HG02852 (cell line): Measurements from ENCODE around the gene SGCE.
"Not testable (repeated sequence)": the region's sequence is repeated elsewhere in the genome, so short reads cannot be mapped to it uniquely, and the experiment has no call there.

Experiments
- ATAC-seq: cut with Tn5 transposase; IDR thresholded peaks from one replicate; pipeline ENCODE4 v1.9.1; 2021; ENCODE audit warnings: mild to moderate bottlenecking, moderate library complexity; ENCODE audit not compliant: unreplicated experiment

SGCE gene, protein sequence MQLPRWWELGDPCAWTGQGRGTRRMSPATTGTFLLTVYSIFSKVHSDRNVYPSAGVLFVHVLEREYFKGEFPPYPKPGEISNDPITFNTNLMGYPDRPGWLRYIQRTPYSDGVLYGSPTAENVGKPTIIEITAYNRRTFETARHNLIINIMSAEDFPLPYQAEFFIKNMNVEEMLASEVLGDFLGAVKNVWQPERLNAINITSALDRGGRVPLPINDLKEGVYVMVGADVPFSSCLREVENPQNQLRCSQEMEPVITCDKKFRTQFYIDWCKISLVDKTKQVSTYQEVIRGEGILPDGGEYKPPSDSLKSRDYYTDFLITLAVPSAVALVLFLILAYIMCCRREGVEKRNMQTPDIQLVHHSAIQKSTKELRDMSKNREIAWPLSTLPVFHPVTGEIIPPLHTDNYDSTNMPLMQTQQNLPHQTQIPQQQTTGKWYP

DNA sequence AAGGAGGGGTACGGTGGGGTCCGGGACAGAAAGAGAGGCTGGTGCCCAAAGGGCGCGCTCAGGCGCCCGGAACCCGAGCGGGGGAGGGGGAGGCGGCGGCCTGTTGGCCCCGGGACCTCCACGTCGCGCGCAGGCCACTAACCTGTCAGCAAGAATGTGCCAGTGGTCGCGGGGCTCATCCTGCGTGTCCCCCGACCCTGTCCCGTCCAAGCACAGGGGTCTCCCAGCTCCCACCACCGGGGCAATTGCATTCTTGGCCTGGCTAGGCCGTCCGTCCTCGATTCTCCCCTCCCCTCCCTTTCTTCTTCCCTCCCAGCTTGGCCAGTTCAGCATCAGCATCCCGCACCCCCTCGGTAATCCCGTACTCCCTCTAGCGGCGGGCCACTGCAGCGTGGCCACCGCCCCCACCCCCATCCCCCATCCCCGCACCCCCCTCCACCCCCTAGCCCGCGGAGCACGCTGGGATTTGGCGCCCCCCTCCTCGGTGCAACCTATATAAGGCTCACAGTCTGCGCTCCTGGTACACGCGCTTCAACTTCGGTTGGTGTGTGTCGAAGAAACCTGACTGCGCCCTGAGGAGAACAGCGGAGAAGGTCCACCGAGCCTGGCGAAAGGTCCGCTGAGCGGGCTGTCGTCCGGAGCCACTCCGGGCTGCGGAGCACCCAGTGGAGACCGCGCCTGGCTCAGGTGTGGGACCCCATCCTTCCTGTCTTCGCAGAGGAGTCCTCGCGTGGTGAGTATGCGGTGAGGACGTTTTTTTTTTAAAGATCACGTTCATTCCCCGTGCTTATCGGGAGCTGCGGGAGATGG, at the start of gene SGCE:
Gene SGCE, minus strand, starts transcription at position 286 of the 810 bp plus-strand sequence. Its CDS starts 35 bp downstream, at position 251.
- ATAC-seq, result peak; percentile 18

DNA sequence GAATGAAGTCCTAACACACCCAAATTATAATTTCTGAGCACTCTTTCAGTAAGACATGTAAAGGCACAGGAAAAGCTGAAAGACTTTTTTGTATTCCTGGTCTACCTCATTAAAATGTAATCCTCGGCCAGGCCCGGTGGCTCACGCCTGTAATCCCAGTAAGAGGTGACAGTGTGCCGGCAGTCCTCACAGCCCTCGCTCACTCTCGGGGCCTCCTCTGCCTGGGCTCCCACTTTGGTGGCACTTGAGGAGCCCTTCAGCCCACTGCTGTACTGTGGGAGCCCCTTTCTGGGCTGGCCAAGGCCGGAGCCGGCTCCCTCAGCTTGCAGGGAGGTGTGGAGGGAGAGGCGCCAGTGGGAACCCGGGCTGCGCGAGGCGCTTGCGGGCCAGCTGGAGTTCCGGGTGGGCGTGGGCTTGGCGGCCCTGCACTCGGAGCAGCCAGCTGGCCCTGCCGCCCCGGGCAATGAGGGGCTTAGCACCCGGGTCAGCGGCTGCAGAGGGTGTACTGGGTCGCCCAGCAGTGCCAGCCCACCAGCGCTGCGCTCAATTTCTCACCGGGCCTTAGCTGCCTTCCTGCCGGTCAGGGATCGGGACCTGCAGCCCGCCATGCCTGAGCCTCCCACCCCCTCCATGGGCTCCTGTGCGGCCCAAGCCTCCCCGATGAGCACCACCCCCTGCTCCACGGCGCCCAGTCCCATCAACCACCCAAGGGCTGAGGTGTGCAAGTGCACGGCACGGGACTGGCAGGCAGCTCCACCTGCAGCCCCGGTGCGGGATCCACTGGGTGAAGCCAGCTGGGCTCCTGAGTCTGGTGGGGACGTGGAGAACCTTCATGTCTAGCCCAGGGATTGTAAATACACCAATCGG, 49.5 kb upstream of the SGCE start:
- ATAC-seq, result not testable (repeated sequence)

DNA sequence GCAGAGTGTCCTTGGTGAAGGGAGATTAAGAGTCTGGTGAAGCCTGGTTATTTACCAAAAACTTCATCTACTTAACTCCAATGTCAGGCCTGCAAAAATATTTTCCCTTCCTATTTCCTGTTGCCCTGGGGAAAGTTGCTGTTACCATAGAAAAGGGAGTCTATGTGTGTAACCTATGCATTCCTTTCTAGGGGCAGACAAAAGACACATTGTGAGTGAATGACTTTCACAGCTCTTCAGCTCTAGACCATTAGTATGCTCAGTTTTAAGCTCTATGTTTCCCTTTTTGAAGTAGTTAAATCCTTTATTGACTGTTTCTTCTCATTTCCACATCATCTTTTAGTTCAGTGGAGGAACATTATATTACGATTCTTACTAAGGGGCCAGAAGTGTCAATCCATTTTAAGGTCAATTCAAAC, 45.6 kb upstream of the SGCE start:
- no peak for ATAC-seq

DNA sequence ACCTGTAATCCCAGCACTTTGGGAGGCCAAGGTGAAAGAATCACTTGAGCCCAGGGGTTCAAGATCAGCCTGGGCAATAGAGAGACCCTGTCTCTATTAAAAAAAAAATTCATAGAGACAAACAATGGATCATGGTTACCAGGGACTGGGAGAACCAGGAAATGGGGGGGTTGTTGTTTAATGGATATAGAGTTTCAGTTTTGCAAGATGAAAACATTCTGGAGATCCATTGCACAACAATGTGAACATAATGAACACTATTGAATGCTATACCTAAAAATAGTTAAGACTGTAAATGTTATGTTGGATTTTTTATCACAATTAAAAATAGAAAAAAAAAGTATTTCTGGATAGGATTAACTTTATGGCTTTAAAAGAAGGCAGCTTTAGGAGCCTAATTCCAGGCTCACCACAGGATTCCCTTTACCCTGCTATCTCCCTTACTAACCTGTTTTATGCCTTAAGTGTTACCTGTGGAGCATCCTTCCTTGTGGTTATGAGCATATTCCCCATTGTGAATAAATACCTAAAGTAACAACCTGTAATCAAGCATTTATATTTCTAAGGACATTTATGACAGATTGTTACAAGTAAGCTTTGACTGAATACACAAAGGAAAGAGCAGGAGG, 45.1 kb upstream of the SGCE start:
- ATAC-seq, result no peak

DNA sequence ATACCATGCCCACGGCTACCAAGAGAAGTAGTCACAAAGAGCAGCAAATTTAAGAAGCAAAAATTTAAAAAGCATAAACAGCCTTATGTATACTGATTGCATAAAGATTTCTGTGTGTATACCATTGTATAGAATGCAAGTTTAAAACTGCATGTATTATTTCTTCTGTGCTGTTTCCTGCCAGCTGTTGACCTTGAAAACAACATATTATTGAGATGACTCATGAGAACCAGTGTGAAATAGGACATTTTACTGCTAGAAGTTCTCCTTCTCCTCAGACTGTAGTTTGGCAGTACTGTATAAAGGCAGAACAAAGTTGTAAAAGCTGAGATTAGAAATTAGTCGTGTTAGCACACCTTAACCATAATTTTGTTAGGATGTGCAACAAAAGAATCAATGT, 42.3 kb upstream of the SGCE start:
- ATAC-seq, result no peak

DNA sequence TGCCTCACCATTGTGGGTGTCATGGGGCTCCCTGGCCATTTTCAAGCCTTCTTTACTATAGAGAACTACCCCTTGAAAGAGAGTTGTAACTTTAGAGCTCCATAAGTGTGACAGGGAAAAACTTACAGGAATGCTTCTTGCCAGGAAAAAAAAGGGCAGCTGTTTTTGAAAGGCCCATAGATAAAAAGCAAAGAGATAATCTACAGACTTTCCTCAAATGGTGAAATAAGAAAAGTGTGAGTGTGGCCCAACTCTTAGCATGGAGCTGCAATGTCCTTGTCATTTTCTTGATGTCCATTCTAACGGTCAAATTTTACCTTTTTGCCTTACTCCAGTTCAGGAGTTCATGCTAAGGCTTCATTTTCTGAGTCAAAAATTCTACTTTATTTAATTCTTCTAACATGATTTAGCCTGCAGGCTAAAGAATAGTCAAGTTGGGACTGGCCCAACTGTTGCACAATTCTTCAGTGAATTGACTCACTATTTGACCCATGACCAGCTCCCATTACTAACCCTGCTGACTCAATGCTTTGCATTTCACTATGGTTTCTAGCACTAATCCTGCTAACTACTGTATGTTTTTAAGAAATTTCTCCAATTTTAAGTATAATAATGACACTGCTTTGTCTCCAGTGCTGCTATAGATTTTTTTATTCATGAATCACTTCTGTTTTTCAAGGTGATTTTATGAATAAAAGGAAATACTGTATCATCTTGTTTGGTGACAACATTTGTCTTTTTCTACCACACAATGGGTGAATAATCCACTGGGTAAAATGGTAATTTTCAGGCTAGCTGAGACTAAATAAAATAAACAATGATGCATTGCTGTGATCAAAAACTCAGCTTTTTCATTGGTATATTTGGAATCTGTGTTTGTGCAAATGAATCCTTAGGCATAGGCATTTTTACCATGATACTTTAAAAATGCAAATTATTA, 41.4 kb upstream of the SGCE start:
- no peak for ATAC-seq

DNA sequence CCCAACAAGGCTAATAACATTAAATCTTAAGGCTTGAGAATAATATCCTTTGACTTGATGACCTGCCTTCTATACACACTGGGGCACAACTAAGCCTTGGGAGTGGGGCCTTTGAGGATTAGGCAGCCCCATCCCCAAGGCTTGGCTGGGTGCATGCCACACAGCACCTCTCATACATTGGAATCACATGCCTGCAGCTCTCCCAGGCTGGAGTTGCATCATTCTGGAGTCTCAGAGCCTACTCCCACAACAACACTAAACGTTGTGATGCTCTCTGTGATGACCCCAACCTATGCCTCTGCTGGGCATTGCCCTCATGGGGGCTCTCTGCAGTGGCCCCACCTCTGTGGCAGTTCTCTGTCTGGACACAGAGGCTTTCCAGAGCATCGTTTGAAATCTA, 31.9 kb upstream of the SGCE start:
- no peak for ATAC-seq

DNA sequence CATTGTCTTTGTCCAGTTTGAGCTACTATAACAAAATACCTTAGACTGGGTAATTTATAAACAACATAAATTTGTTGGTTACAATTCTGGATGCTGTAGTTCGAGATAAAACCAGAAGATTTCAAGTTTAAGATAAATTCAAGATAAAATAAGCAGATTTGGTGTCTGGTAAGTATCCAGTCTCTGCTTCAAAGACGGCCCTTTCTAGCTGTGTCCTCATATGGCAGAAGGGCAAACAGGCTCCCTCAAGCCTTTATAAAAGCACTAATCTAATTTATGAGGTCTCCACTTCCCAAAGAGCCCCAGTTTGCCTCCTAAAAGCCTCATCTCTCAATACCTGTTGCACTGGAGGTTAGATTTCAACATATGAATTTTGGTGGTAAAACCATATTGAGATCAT, 31.1 kb upstream of the SGCE start:
- no peak for ATAC-seq

DNA sequence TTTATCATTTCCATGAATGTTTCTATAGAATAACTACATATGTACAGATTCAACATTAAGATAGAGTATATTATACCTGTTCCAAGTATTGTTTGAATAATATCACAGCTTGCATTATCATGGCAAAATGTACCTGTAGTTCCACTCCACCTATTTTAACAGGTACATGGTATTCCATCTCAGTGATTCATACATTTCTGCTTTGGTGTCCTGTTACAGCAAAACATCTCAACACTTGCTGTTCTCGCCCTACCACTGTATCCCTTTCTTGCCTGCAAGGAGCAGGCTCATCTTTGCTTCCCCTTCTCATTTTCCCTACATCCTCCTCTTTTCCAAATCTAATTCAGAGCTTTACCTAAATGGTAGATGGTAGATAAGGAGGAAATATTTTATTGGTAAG, 27.1 kb upstream of the SGCE start:
- no peak for ATAC-seq

DNA sequence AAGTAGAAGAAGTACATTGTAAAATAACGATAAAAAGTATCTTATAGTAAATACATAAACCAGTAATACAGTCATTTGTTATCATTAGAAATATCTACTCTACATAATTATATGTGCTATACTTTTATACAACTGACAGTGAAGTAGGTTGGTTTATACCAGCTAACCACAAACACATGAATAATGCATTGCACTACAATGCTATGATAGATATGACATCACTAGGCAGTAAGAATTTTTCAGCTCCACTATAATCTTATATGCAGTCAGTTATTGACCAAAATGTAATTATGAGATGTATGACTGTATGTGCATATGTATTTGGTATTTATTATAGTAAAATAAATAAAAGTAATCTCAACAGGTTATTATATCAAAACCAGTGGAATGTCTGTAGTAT, 23.4 kb upstream of the SGCE start:
- ATAC-seq, result no peak

DNA sequence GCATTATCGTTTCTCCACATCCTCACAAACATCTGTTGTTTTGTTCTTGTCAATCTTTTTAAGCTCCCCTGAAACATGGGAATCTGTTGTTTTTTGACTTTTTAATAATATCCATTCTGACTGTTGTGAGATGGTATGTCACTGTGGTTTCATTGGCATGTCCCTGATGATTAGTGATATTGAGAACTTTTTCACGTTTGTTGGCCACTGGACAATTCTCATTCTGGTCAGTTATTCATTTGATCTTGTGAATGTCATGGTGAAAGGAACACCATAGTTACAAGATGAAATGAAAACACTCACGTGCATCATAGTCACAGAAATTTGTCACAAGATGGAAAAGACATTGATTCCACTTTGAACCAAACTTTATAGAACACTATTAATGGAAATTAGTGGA, 20.5 kb upstream of the SGCE start:
- ATAC-seq, result no peak

DNA sequence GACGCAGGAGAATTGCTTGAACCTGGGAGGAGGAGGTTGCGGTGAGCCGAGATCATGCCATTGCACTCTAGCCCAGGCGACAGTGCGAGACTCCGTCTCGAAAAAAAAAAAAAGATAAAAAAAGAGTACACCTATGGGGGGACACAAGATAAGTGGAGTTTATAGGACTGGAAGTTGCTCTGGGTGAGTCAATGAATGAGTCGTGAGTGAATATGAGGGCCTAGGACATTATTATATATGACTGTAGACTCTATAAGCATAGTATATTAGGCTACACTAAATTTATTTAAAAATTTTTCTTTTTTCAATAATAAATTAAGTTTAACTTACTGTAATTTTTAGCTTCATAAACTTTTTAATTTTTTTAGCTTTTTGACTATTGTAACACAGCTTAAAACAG, 19.4 kb upstream of the SGCE start:
- ATAC-seq, result no peak

DNA sequence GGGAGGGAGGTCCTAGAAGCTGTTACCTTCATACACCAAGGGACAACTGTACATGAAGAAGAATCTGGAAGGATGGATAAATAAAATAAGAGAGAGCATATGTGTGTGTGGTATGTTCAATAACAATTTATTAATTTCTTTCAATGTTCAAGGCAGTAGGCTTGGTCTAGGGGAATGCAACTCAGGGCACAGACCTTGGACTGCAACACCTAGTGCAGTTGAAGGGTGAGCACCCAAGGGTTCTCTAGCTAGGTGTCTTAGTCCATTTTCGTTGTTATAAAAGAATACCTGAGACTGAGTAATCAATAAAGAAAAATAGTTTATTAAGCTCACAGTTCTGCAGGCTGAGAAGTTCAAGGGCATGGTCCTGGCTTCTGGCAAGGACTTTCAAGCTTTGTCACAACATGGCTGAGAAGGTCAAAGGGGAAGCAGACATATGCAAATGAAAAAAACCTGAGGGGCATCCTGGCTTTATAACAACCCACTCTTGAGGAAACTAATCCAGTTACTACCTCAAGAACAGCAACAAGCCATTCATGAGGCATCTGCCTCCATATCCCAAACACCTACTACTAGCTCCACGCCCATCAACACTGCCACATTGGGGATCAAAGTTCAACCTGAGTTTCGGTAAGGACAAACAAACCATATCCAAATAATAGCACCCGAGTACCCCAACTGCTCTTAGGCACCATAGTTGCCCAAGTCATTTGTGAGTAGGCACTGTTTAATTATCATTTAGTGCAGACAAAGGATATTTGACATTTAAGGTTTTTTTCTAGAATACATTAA, 15.7 kb upstream of the SGCE start:
- ATAC-seq, result no peak

DNA sequence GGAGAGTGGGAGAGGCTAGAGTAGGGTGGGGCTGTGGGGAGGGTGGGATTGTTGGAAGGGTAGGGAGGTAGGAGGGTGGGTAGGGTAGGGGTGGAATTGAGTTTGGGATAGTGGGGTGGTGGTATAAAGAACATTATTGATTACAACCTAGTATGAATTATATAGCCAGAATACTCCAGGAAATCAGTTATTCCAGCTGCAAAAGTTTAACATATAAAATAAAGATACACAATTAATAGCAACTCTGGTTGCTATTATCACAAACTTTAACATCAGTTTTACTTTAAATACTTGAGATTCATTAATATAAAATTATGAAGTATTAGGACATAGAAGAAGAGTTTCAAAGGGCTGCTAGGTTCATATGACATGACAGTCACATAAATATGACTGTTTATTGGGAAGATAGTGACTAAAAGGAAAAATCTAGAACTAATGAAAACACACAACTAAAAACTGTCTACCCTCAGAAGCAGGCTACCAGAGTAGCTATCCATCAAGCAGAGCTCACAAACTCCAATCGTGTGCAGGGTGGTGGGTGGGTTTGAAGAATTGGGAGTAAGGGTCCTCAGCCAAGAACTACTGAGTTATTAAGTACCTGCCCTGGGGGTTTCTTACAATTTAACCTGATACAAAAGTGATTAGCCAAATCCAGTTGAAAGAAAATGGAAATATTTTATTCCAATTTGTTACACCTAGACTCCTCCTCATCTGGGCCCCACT, 14.0 kb upstream of the SGCE start:
- no peak for ATAC-seq

DNA sequence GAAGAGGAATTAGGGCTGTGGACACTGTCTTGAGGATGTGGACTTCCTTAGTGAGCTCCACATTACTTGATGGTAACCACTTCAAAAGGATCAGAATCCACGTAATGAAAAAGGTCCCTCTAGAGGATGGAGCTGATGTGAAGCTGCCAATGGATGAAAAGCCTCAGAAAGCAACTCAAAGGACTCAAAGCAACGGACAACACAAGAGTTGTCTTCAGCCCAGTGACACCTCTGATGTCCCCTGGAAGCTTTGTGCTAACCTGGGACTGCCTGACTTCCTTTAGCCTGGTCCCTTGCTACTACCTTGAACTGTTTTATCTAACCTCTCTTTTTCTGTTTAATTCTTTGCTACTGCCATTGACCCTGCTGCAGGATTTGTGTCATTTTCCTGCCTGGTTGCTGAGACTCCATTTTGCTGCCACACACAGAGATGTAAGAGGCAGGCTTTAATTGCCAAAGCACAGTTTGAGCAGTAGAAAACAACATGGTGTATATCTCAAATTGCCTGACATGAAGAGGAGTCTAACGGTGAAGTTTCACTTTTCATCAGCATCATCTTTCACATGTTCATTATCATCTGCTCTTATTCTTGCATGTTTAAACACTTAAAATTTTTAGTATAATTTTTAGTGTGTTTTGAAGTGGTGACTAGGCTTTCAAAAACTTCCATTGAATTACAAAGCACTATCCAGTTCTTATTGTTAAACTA, 11.1 kb upstream of the SGCE start:
- ATAC-seq, result peak; percentile 70

DNA sequence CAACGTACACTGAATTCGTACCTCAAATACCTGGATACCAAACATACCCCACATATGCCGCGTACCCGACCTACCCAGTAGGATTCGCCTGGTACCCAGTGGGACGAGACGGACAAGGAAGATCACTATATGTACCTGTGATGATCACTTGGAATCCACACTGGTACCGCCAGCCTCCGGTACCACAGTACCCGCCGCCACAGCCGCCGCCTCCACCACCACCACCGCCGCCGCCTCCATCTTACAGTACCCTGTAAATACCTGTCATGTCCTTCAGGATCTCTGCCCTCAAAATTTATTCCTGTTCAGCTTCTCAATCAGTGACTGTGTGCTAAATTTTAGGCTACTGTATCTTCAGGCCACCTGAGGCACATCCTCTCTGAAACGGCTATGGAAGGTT, 9.5 kb upstream of the SGCE start:
- ATAC-seq, result no peak

DNA sequence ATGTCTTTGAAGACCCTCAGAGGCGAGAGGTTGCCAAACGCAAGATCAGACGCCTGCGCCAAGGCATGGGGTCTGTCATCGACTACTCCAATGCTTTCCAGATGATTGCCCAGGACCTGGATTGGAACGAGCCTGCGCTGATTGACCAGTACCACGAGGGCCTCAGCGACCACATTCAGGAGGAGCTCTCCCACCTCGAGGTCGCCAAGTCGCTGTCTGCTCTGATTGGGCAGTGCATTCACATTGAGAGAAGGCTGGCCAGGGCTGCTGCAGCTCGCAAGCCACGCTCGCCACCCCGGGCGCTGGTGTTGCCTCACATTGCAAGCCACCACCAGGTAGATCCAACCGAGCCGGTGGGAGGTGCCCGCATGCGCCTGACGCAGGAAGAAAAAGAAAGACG, 8.1 kb upstream of the SGCE start:
- ATAC-seq, result no peak

DNA sequence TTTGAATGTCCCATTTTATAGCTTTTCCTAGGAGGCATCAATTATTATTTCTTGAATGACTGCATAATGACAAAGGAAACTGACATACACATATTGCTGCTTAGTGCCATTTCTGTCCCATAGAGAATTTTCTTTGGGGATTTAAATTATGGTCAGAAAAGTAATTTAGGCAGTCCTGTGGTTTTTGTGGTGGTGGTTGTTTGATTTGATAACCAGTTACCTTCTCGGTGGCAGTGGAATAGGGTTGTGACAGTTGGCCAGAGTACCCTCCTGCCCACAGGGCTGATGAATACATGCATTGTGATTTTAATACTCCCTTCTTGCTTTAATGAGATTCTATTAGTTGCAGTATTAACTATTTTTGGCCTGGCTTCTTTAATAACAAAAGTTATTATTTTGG, 6.6 kb upstream of the SGCE start:
- no peak for ATAC-seq
